A549 (cell line): ENCODE data around the gene RMRP.

Experiments used
- CEBPB ChIP-seq, 2 experiments: fragments of >200 bp in 1 of 2; sonication (Bioruptor Twin) in 1 of 2; formaldehyde crosslinking in 1 of 2; IDR thresholded peaks; 2 replicates each; pipeline ENCODE4 v1.6.1; 2012 to 2016
- CHD2 ChIP-seq: fragments of 150-350 bp; IDR thresholded peaks from 2 replicates; pipeline ENCODE4 v1.6.1; 2014; ENCODE audit warnings: low read length; ENCODE audit not compliant: partially characterized antibody
- RAD21 ChIP-seq, 2 experiments: fragments of >200 bp in 1 of 2; sonication (Bioruptor Twin) in 1 of 2; formaldehyde crosslinking in 1 of 2; IDR thresholded peaks in 1 of 2; conservative IDR thresholded peaks in 1 of 2; 2 replicates in 1 of 2; 3 replicates in 1 of 2; pipeline ENCODE4 v1.6.1; 2012 to 2018; ENCODE audit warnings: inconsistent platforms in 1 of 2
- TF ChIP-seq, protein P1 (sequence below): fragments of >200 bp; sonication (Bioruptor Twin); formaldehyde crosslinking; IDR thresholded peaks from 3 replicates; pipeline ENCODE4 v1.5.1; 2016

DNA sequence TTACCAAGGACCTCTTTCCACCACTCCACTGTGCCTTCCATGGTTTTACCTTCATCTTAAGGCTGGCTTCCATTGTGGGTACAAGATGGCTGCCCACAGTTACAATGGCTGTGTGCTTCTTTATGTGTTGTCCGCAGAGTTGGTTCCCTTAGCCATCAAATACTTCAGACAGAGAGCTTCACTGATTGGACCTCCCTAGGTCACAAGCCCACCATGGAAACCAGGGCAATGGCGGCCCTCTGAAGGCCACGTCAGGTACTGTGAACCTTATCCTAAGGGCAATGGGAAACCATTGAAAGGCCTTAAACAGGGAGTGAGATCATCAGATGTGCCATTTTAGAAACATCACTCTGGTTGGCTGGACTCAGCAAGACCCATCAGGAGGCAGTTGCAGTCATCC, 10.1 kb upstream of the RMRP start:
- TF ChIP-seq RAD21 (conservative IDR thresholded peaks at IDR 0.05 in 1 of 2, IDR thresholded peaks at IDR 0.05 in 1 of 2) (no peak), CEBPB (IDR thresholded peaks at IDR 0.05) (no peak), CHD2 (no peak)
- TF ChIP-seq, protein P1, sequence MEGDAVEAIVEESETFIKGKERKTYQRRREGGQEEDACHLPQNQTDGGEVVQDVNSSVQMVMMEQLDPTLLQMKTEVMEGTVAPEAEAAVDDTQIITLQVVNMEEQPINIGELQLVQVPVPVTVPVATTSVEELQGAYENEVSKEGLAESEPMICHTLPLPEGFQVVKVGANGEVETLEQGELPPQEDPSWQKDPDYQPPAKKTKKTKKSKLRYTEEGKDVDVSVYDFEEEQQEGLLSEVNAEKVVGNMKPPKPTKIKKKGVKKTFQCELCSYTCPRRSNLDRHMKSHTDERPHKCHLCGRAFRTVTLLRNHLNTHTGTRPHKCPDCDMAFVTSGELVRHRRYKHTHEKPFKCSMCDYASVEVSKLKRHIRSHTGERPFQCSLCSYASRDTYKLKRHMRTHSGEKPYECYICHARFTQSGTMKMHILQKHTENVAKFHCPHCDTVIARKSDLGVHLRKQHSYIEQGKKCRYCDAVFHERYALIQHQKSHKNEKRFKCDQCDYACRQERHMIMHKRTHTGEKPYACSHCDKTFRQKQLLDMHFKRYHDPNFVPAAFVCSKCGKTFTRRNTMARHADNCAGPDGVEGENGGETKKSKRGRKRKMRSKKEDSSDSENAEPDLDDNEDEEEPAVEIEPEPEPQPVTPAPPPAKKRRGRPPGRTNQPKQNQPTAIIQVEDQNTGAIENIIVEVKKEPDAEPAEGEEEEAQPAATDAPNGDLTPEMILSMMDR, result no peak
